Embryonic facial prominence (tissue), 1 donor: ENCODE results near the gene PUM1.
"Not testable (repeated sequence)": the region's sequence is repeated elsewhere in the genome, so short reads cannot be mapped to it uniquely, and the experiment has no call there.

ENCODE experiments used
- DNase-seq: peaks from one replicate; pipeline ENCODE4 v3.0.0-alpha.2; 2016; ENCODE audit errors: extremely low spot score

Gene PUM1, protein sequence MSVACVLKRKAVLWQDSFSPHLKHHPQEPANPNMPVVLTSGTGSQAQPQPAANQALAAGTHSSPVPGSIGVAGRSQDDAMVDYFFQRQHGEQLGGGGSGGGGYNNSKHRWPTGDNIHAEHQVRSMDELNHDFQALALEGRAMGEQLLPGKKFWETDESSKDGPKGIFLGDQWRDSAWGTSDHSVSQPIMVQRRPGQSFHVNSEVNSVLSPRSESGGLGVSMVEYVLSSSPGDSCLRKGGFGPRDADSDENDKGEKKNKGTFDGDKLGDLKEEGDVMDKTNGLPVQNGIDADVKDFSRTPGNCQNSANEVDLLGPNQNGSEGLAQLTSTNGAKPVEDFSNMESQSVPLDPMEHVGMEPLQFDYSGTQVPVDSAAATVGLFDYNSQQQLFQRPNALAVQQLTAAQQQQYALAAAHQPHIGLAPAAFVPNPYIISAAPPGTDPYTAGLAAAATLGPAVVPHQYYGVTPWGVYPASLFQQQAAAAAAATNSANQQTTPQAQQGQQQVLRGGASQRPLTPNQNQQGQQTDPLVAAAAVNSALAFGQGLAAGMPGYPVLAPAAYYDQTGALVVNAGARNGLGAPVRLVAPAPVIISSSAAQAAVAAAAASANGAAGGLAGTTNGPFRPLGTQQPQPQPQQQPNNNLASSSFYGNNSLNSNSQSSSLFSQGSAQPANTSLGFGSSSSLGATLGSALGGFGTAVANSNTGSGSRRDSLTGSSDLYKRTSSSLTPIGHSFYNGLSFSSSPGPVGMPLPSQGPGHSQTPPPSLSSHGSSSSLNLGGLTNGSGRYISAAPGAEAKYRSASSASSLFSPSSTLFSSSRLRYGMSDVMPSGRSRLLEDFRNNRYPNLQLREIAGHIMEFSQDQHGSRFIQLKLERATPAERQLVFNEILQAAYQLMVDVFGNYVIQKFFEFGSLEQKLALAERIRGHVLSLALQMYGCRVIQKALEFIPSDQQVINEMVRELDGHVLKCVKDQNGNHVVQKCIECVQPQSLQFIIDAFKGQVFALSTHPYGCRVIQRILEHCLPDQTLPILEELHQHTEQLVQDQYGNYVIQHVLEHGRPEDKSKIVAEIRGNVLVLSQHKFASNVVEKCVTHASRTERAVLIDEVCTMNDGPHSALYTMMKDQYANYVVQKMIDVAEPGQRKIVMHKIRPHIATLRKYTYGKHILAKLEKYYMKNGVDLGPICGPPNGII

DNA sequence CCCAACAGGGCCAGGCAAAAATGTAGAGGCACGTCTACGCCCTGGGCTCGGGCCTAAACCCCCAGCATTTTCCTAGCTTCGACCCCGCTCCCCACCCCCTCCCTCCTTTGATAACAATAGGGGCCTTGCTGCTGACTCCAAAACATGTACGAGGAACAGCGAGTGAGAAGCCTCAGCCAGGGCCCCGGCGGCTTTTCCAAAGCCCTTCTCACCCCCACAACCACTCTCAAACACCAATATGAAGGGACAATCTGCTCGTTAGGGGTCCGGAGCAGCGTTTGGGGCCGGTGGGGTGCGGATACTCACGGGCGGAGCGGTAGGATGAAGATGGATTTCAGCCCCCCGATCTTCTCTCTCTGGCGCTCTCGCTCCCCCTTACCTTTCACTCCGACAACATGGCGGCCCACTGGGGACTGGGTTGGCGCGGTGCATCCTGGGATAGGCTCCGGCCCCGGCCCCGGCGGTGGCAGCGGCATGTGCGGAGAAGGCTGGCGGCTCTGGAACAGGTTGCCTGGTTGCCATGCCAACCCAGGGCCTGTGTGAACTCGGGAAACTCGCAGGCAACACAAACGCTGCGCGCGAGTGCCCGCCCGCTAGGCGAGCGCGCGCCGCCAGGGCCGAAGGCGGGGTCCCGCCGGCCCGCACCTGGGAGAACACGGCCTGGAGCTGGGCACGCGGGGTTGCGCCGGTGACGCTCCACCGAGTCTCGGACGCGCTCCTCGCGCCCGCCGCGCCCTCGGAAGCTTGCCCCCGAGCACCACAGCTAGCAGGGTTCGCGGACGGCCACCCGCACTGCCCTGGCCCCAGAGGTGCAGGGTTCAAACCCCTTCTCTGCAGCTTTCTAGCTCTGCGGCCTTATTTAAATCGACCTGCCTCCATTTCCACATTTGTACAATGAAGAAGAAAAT lies at the start of gene PUM1:
Gene PUM1, minus strand, starts transcription at position 408 of the 908 bp plus-strand sequence. CDS start 6,151 bp downstream, outside the sequence.
- peak; percentile 94 for DNase-seq

DNA sequence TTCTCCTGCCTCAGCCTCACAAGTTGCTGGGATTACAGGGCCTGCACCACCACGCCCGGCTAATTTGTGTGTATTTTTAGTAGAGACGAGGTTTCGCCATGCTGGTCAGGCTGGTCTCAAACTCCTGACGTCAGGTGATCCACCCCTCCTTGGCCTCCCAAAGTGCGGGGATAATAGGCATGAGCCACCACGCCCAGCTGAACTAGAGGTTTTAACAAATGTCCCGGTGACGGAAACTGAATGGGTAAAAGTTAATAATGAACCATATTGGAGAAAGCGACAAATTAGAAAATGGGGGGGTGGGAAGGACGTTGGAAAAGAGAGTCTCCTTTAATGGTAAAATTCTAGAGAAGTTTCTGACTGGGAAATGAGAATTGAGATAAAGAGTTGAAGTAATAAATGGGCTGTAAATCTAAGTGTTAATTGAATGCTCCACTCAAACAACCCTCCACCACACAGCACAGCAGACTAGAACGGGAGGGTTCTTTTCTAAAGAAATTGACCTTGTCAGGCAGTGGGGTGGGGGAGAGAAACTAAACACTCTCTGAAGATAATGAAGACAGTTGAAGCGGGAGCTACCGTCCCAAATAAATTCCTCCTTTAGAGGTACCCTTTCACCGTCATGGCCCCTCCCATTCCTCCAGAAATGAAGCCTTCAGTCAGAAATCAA lies 46.9 kb upstream of the PUM1 start:
- DNase-seq = no peak

DNA sequence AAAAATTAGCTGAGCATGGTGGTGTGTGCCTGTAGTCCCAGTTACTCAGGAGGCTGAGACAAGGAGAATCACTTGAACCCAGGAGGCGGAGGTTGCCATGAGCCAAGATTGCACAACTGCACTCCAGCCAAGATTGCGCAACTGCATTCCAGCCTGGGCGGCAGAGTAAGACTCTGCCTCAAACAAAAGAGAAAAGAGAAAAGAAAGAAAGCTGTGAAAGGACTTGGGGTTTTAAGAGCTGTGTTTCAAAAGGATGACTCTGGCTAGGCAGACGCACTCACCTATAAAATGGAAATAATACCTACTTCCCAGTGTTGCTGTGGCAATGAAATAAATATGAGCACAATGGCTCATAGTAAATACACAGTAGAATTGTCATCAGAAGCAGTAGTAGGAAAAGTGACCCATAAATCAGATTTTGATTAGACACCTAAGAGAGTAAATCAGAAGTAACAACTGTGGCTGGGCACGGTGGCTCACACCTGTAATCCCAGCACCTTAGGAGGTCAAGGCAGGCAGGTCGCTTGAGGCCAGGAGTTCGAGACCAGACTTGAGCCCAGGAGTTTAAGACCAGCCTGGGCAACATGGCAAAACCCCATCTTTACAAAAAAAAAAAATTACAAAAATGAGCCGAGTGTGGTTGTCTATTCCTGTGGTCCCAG lies 45.9 kb upstream of the PUM1 start:
- no peak for DNase-seq

DNA sequence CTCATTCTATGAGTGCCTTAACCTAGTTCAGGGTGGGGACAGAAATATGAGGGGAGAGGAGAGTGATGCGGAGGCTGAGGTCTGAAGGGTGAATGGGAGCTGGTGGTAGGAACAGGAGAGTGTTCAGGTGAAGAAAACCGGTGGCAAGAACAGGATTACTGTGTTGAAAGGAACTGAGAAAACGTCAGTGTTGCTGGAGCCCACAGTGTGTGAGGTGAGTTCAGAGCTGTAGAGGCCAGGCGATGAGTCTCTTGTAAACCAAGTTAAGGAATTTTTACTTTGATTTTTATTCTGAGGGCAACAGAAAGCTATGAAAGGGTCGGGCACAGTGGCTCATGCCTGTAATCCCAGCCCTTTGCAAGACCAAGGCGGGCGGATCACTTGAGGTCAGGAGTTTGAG lies 45.3 kb upstream of the PUM1 start:
- no peak for DNase-seq

DNA sequence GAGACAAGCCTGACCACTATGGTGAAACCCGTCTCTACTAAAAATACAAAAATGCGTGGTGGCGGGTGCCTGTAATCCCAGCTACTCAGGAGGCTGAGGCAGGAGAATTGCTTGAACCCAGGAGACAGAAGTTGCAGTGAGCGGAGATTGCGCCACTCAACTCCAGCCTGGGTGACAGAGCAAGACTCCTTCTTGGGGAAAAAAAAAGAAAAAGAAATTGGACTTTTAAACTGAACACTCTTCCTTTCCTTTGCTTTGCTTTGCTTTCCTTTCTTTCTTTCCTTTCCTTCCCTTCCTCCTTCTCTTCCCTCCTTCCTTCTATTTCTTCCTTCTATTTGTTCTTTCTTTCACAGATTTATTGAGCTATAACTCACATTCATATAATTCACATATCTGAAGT lies 43.3 kb upstream of the PUM1 start:
- DNase-seq = no peak

DNA sequence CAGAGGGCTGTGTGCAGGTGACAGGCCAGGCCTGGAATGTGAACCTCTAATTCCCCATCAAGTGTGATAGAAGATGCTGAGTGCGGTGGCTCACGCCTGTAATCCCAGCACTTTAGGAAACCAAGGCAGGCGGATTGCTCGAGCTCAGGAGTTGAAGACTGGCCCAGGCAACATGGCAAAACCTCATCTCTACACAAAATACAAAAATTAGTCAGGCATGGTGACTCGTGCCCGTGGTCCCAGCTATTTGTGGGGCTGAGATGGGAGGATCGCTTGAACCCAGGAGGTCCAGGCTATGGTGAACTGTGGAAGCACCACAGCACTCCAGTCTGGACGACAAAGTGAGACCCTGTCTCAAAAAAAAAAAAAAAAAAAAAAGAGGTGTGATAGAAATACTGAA lies 40.1 kb upstream of the PUM1 start:
- no peak for DNase-seq

DNA sequence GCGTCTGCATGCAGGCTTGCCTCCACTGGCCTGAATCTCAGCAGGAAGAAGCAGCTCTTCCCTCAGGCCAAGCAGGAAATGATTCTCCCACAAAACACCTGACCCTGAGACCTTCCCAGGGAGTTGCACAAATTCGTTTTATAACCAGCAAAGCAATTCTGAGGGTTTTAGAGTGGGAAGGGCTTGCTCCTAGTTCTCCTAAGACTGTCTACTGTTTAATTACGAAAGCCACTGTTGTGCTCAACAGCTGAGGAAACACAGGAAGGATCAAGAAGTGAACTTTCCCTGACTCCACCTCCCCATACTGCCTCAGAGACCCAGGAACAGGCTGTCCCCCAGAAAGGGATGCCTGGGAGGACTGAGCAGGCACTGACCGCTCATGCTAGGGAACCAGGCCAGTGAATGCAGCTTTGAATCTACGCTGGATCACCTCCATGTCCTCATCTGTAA lies 37.0 kb upstream of the PUM1 start:
- no peak for DNase-seq

DNA sequence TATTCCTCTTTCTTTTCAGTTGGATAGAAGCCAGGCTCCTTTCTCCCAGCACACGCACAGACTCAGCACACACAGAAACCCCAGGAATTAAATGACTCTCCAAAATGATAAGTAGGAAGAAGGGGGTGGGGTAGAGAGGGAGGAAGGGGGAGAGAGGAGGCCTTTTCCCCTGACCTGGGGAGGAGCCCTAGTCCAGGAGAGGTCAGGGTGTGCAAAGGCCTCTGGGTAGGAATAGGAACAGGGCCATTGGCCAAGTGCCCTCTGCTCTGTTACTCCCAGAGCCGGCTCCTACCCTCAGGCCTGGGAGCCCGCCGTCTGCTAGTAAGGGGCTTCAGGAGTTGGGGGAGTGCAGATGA lies 35.6 kb upstream of the PUM1 start:
- no peak for DNase-seq

DNA sequence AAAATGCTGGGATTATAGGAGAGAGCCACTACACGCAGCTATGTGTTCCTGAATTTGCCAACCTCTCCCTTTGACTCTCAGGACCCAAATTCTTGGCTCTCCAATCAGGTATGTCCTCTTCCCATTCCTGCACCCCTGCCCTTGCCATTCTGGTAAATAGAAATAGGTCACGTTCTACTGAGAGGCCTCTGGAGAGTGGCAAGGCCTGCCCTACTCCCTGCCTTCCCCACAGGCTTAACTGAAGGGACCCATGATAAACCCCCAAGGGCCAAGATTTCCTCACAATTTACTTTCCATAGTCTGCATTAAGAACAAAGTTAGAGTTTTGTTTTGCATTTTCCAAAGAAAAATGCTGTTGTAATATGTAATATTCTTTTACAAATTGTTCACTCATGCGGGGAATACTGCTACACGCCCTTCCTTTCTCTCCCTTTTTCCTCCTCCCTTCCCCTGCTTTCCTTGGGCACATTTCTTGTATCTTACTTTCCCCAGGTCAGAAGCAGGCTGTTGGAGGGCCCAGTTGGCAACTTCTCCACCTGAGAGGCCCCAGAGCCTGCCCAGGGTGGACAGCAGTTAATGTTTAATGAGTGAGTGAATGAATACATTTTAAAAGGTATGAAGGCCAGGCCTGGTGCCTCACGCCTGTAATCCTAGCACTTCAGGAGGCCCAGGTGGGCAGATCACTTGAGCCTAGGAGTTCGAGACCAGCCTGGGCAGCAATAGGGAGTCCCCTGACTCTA lies 33.9 kb upstream of the PUM1 start:
- no peak for DNase-seq

DNA sequence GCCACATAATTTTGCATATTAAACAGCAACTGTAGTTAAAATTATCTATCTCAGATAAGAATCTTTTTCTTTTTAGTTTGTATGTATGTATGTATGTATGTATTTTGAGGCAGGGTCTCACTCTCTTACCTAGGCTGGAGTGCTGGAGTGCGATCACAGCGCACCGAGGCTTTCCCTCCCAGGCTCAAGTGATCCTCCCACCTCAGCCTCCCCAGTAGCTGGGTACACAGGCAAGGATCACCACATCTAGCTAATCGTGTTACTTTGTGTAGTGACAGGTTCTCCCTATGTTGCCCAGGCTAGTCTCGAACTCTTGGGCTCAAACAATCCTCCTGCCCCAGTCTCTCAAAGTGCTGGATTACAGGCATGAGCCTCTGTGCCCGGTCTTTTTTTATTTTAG lies 30.5 kb upstream of the PUM1 start:
- DNase-seq = no peak

DNA sequence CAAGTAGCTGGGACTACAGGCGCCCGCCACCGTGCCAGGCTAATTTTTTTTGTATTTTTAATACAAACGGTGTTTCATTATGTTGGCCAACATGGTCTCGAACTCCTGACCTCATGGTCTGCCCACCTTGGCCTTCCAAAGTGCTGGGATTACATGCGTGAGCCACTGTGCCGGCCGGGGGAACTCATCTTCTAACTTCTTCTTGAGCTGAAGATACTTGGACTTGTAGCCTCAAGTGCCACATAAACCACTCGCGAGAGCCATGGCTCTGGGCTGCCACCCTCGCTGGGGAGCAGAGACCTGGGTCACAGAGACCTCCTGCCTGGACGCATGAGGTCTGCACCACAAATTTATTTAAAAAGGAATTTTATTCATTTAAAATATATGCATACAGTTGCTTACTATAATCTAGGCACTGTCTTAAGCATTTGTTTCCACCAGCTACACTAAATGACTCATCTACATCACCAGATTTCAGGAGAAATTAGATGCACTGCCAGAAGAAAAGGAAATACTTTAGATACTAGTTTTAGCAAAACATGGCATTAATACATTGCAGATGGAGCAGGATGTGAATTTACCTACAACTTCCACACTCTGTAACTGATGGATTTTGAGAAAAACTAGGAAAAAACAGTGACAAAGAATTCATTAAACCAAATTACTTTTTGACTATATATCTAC lies 29.9 kb upstream of the PUM1 start:
- DNase-seq = no peak

DNA sequence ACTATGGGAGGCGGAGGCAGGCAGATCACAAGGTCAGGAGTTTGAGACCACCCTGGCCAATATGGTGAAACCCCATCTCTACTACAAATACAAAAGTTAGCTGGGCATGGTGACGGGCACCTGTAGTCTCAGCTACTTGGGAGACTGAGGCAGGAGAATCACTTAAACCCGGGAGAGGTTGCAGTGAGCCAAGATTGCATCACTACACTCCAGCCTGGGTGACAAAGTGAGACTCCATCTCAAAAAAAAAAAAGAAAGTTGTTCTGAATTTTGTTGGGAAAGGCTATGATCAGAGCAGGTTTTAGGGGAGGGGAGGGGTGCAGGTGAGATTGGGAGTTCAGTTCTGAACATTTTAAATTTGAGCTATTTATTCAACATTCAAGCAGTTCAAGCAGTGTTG lies 22.6 kb upstream of the PUM1 start:
- not testable (repeated sequence) for DNase-seq

DNA sequence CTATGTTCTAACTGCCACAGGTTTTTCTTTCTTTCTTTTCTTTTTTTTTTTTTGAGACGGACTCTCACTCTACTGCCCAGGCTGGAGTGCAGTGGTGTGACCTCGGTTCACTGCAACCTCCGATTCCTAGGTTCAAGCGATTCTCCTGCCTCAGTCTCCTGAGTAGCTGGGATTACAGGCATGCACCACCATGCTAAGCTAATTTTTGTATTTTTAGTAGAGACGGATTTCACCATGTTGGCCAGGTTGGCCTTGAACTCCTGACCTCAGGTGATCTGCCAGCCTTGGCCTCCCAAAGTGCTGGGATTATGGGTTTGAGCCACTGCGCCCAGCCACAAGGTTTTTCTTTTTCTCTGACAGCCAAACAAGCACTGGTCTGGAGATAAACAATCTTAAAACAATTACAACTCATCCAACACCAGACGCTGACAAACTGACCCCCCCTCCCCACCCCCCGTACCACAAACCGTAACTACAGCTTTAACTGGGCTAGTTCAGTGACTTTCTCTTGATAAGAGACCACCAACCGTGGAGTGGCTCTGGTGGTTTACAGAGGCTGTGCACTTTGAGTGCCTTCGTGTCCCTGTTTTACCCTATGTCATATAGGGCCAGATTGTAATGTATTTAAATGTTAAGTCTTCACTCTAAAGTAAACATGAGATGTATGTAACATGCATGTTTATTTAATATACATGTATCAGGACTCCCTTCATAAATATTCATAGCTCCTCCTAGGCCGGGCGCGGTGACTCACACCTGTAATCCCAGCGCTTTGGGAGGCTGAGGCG lies 19.5 kb upstream of the PUM1 start:
- DNase-seq = no peak

DNA sequence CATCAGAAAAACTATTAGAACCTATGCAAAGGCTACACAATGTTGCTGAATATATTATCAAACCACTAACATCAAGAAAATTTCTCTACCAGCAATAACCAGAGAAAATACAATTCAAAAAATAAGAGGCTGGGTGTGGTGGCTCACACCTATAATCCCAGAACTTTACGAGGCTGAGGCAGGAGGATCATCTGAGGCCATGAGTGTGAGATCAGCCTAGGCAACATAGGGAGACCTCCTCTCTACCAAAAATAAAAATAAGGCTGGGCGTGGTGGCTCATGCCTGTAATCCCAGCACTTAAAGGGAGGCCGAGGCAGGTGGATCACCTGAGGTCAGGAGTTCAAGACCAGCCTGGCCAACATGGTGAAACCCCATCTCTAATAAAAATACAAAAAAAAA lies 16.9 kb upstream of the PUM1 start:
- DNase-seq = no peak

DNA sequence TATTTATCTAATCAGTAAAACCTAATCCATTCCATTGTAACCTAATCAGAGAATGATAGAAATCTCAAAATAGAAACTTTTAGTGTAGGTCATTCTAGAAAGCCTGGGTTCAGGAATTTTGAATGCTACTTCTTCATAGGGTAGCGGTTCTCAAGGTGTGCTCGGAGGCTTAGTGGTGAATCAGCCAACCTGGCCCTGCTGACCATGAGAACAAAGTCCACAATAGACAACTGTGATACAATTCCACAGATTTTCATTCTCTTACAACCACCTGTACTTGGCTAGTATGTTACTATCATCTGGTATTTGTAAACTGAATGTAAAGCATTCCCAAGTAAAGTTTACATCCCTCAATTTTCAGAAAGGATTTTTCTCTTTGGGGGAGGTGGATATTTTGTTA lies 7.5 kb upstream of the PUM1 start:
- no peak for DNase-seq

DNA sequence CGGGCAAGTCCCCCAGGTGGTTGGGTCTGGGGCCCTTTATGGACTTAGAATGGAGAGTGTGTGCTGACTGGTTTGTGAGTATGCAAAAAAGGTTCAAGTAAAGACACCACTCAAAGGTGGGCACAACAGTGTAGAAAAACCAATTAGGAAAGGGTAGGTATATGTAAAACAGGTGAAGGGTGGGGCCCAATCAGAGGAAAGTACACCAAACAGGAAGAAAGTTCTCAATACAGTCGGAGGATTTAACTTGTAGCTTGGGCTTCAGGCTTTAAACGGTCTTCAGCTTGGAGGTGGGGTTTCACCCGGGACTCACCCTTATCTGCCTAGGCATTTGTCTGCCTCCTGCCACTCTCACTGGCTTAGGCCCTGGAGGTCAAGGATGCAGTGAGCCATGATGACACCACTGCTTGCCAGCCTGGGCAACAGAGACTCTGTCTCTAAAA lies 6.8 kb upstream of the PUM1 start:
- no peak for DNase-seq

DNA sequence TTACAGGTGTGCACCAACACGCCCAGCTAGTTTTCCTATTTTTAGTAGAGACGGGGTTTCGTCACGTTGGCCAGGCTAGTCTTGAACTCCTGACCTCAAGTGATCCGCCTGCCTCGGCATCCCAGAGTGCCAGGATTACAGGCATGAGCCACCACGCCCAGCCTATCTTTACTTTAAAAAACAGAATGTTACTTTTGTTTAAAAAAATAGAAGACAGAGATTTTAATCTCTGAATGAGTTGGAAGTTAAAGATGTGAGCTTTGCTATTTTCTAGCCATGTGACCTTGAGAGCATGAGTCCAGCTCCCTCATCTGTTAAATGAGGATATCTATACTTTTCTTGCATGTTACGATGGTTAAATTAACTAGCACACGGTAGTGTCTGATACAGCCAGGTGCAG lies 3.9 kb upstream of the PUM1 start:
- DNase-seq = no peak

DNA sequence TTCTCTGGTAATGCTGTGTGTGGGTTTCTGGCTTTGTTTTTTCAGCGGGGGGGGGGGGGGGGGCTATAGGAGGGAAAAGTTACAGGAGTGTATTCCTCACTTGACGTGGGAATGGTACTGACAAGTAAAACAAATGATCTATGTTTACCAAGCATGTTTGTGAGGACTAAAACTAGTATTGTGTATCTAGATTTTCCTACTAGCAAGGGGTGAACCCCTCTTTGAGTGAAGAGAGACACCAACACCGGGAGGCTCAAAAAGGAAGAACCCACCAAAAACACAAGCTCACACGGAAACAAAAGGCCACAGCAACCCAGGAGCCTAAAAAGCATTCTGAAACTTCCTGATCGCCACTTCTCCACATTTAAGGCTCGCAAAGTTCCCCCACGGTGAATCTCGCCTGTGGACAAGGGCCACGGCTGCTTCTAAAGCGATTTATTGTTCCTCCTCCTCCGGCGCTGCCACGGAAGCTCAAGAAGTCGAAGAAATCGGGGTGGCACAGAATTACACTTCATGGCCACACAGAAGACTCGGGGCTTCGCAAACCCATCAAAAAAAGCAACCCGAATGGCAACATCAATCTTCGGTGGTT lies 703 bp downstream of the PUM1 start:
- peak; percentile 27 for DNase-seq
